HG03045 (cell line): ENCODE data around the gene PZP.

Experiments used
- ATAC-seq: cut with Tn5 transposase; IDR thresholded peaks from one replicate; pipeline ENCODE4 v1.9.1; 2021; ENCODE audit warnings: mild to moderate bottlenecking, moderate library complexity; ENCODE audit not compliant: unreplicated experiment

Gene PZP

GRCh38 chr12:9127936-9128663, 80.1 kb downstream of the PZP start:
- ATAC-seq: no peak

- no peak for ATAC-seq
Measured at GRCh38 chr12:9127484-9127883, 80.7 kb downstream of the PZP start.

GRCh38 chr12:9124383-9125031, 83.7 kb downstream of the PZP start:
- no peak for ATAC-seq

GRCh38 chr12:9123781-9124382, 84.3 kb downstream of the PZP start:
- ATAC-seq: no peak

- no peak for ATAC-seq
Measured at GRCh38 chr12:9122091-9122609, 86.0 kb downstream of the PZP start.

GRCh38 chr12:9120487-9121184, 87.6 kb downstream of the PZP start:
- no peak for ATAC-seq

GRCh38 chr12:9118158-9118557, 90.0 kb downstream of the PZP start:
- ATAC-seq: no peak

GRCh38 chr12:9115731-9116559, 92.2 kb downstream of the PZP start, which contains the start of gene A2M:
A2M (minus strand) TSS chr12:9115919; CDS start chr12:9115849, 70 bp downstream.
- no peak for ATAC-seq

- no peak for ATAC-seq
Measured at GRCh38 chr12:9114946-9115345, 93.2 kb downstream of the PZP start.

GRCh38 chr12:9113987-9114309, 94.2 kb downstream of the PZP start:
- ATAC-seq: no peak

- ATAC-seq: no peak
Measured at GRCh38 chr12:9113296-9113986, 94.8 kb downstream of the PZP start.

GRCh38 chr12:9112076-9112853, 95.9 kb downstream of the PZP start:
- no peak for ATAC-seq

- no peak for ATAC-seq
Measured at GRCh38 chr12:9111525-9111924, 96.7 kb downstream of the PZP start.

GRCh38 chr12:9109737-9110491, 98.3 kb downstream of the PZP start:
- ATAC-seq: no peak

GRCh38 chr12:9109213-9109522, 99.0 kb downstream of the PZP start:
- ATAC-seq: no peak

GRCh38 chr12:9108504-9109212, 99.5 kb downstream of the PZP start:
- ATAC-seq: no peak

- no peak for ATAC-seq
Measured at GRCh38 chr12:9107542-9107873, 100.7 kb downstream of the PZP start.
